Measurements from ENCODE around the gene SEC31A. TPM values are rescaled to one million over a fixed set of nuclear protein-coding genes. Genes with fewer than 3 reads are reported as not detected.

Gene SEC31A
- total and polyA plus RNA-seq, 2 donors (not counting 1 experiment from before 2014, with no cell fraction given): 52.7 to 134 TPM

- Histone ChIP-seq H3K4me3 (ENCODE audit: control extremely low read depth in 1 of 5, extremely low read depth in 1 of 5, insufficient read depth in 1 of 5, low read depth in 2 of 5, low read length in 4 of 5) (peak overlapping the region; percentile 73 to 92 (median 90)), H3K9me3 (ENCODE audit: control extremely low read depth in 1 of 3, control insufficient read depth in 2 of 3, insufficient read depth in 1 of 3, low read length in 2 of 3) (no peaks in the 10 kb centered on the region), H3K27ac (ENCODE audit: low read length in 2 of 2) (peak overlapping the region; percentile 97 to 98), H2AFZ (ENCODE audit: insufficient read depth, low read depth, low read length, poor library complexity, severe bottlenecking) (peak overlapping the region; percentile 92), H3K36me3 (replicated peaks in 1 of 2; ENCODE audit: control extremely low read depth in 1 of 2, control insufficient read depth in 1 of 2, extremely low read depth in 1 of 2, insufficient read depth in 2 of 2, low read length in 1 of 2) (peaks cover 1 to 11% of the 10 kb centered on the region in 2 experiments), H4K20me1 (ENCODE audit: control insufficient read depth, insufficient read depth, low read length, poor library complexity, severe bottlenecking) (no peaks in the 10 kb centered on the region), H3K9ac (ENCODE audit: low read length) (peak overlapping the region; percentile 92), H3K4me1 (ENCODE audit: control insufficient read depth in 2 of 2, insufficient read depth in 2 of 2, low read length in 2 of 2) (peaks cover 22 to 27% of the 10 kb centered on the region in 2 donors), H3K27me3 (replicated peaks in 1 of 4; ENCODE audit: control extremely low read depth in 1 of 4, control insufficient read depth in 3 of 4, insufficient read depth in 4 of 4, low read length in 3 of 4) (no peaks in the 10 kb centered on the region), H3K4me2 (replicated peaks; ENCODE audit: low read depth, low read length, poor library complexity, severe bottlenecking) (peak overlapping the region; percentile 80), H3K79me2 (ENCODE audit: control insufficient read depth, insufficient read depth, low read length) (peaks cover 57% of the 10 kb centered on the region)
- DNase-seq (no peak), ATAC-seq (ENCODE audit: low read depth) (peak; percentile 4)
- Mint-ChIP-seq H3K9me3 (ENCODE audit: insufficient read depth) (no peaks in the 10 kb centered on the region), H3K4me3 (no peak overlapping the region), H3K27me3 (no peaks in the 10 kb centered on the region), H3K4me1 (peaks cover 8% of the 10 kb centered on the region), H3K27ac (no peak overlapping the region)
- ChIA-PET POLR2A (interaction anchor here (1.0 to 2.1 kb wide), 5 partner anchors 9 to 526 kb away, joined by 3 to 10 read pairs (median 5); partner anchors contain the start of genes COPS4, HNRNPD and SEC31A), CTCF (interaction anchor here (0.7 to 1.9 kb wide), 8 partner anchors 8 to 471 kb away, joined by 3 to 8 read pairs (median 4); partner anchors contain the start of genes COPS4 and COQ2)
- intact Hi-C loops (cut with micrococcal nuclease): loop anchor here (1.0 to 10.0 kb wide), 7 partner anchors 9 to 615 kb away; partner anchors contain the start of genes COPS4, COQ2, PLAC8 and SEC31A
- TF ChIP-seq CTCF (IDR thresholded peaks at IDR 0.05) (no peak), EZH2 (IDR thresholded peaks at IDR 0.05; ENCODE audit: borderline replicate concordance, insufficient read depth, low read depth, low read length, poor library complexity, severe bottlenecking) (no peak)
- WGBS (ENCODE audit: insufficient coverage): 0% methylated on average over 14 of the region's 14 CpGs
These were observed 9.1 kb upstream of the SEC31A start for GRCh38 chr4:82900066-82900410.

- H4K20me1 ChIP-seq (ENCODE audit: control insufficient read depth, insufficient read depth, low read length, poor library complexity, severe bottlenecking): no peaks in the 10 kb centered on the region
- peaks cover 58% of the 10 kb centered on the region for H3K79me2 ChIP-seq (ENCODE audit: control insufficient read depth, insufficient read depth, low read length)
- ATAC-seq (ENCODE audit: low read depth): no peak
- DNase-seq: no peak
- H3K9me3 ChIP-seq (ENCODE audit: control extremely low read depth in 1 of 3, control insufficient read depth in 2 of 3, insufficient read depth in 1 of 3, low read length in 2 of 3): no peaks in the 10 kb centered on the region
- peak overlapping the region; percentile 97 to 98 for H3K27ac ChIP-seq (ENCODE audit: low read length in 2 of 2)
- WGBS (ENCODE audit: insufficient coverage): 0% methylated on average over 1 of the region's 4 CpGs
- H3K4me3 Mint-ChIP-seq: no peak overlapping the region
- H3K36me3 ChIP-seq (replicated peaks in 1 of 2; ENCODE audit: control extremely low read depth in 1 of 2, control insufficient read depth in 1 of 2, extremely low read depth in 1 of 2, insufficient read depth in 2 of 2, low read length in 1 of 2): peaks cover 2 to 16% of the 10 kb centered on the region in 2 experiments
- intact Hi-C loops (cut with micrococcal nuclease): loop anchor here (1.0 to 10.0 kb wide), 8 partner anchors 8 to 614 kb away; partner anchors contain the start of genes ABRAXAS1, COPS4, COQ2 and PLAC8
- no peaks in the 10 kb centered on the region for H3K27me3 Mint-ChIP-seq
- H3K4me1 ChIP-seq (ENCODE audit: control insufficient read depth in 2 of 2, insufficient read depth in 2 of 2, low read length in 2 of 2): peaks cover 22 to 27% of the 10 kb centered on the region in 2 donors
- ChIA-PET POLR2A (interaction anchor here (1.2 to 2.1 kb wide), 3 partner anchors 136 to 525 kb away, joined by 4 to 10 read pairs (median 7); partner anchors contain the start of genes COPS4 and HNRNPD), CTCF (interaction anchor here (0.7 to 1.9 kb wide), 8 partner anchors 8 to 471 kb away, joined by 3 to 8 read pairs (median 4); partner anchors contain the start of genes COPS4 and COQ2)
- peak overlapping the region; percentile 92 for H2AFZ ChIP-seq (ENCODE audit: insufficient read depth, low read depth, low read length, poor library complexity, severe bottlenecking)
- peak overlapping the region; percentile 80 for H3K4me2 ChIP-seq (replicated peaks; ENCODE audit: low read depth, low read length, poor library complexity, severe bottlenecking)
- peak overlapping the region; percentile 92 for H3K9ac ChIP-seq (ENCODE audit: low read length)
- peak overlapping the region; percentile 73 to 92 (median 90) for H3K4me3 ChIP-seq (ENCODE audit: control extremely low read depth in 1 of 5, extremely low read depth in 1 of 5, insufficient read depth in 1 of 5, low read depth in 2 of 5, low read length in 4 of 5)
- no peaks in the 10 kb centered on the region for H3K27me3 ChIP-seq (replicated peaks in 1 of 4; ENCODE audit: control extremely low read depth in 1 of 4, control insufficient read depth in 3 of 4, insufficient read depth in 4 of 4, low read length in 3 of 4)
- peaks cover 8% of the 10 kb centered on the region for H3K4me1 Mint-ChIP-seq
- no peak overlapping the region for H3K27ac Mint-ChIP-seq
- no peaks in the 10 kb centered on the region for H3K9me3 Mint-ChIP-seq (ENCODE audit: insufficient read depth)
- TF ChIP-seq CTCF (IDR thresholded peaks at IDR 0.05) (no peak), EZH2 (IDR thresholded peaks at IDR 0.05; ENCODE audit: borderline replicate concordance, insufficient read depth, low read depth, low read length, poor library complexity, severe bottlenecking) (no peak)
These were observed 8.6 kb upstream of the SEC31A start for GRCh38 chr4:82899374-82900065.

All from B cell (primary cell).